Measurements from ENCODE around the gene ARX. TPM values are rescaled to one million over a fixed set of nuclear protein-coding genes. Genes with fewer than 3 reads are reported as not detected.

Gene ARX
- total RNA-seq, 1 experiment from 2014 or later = 0.24 TPM

- no peak overlapping the region for H3K27ac ChIP-seq (ENCODE audit: insufficient read length, low read depth, low read length)
- no peak overlapping the region for H4K91ac ChIP-seq (ENCODE audit: insufficient read length, low read depth, low read length)
- no peak overlapping the region for H3K14ac ChIP-seq (ENCODE audit: insufficient read depth, low read length)
- TF ChIP-seq CTCF (conservative IDR thresholded peaks at IDR 0.05) = no peak
- no peak overlapping the region for H2AK5ac ChIP-seq (ENCODE audit: insufficient read length, low read length)
- no peak overlapping the region for H2AFZ ChIP-seq (ENCODE audit: low read length)
- H3K27ac Mint-ChIP-seq = peak overlapping the region in 1 of 3 experiments; percentile 36; a peak in 3 of 7 replicates
- no peak overlapping the region for H2BK5ac ChIP-seq (ENCODE audit: insufficient read length, low read length)
- H3K27me3 Mint-ChIP-seq (ENCODE audit: low read depth) = no peaks in the 10 kb centered on the region
- no peak overlapping the region for H4K8ac ChIP-seq (replicated peaks; ENCODE audit: insufficient read length, low read depth, low read length)
- H3K4me2 ChIP-seq (ENCODE audit: insufficient read depth, insufficient read length, low read length) = no peak overlapping the region
- H3K23ac ChIP-seq (ENCODE audit: insufficient read length, low read depth, low read length) = no peak overlapping the region
- no peak overlapping the region for H3K9ac ChIP-seq (ENCODE audit: extremely low read depth, insufficient read length, low read length)
- H4K5ac ChIP-seq (ENCODE audit: insufficient read length, low read depth, low read length) = no peak overlapping the region
- H3K36me3 Mint-ChIP-seq (ENCODE audit: insufficient read depth in 1 of 3, low read depth in 3 of 3) = peaks cover 0 to 3% (median 0%) of the 10 kb centered on the region in 3 experiments; a peak in 1 of 7 replicates
- no peak overlapping the region for H3K18ac ChIP-seq (ENCODE audit: insufficient read length, low read depth, low read length)
- no peaks in the 10 kb centered on the region for H3K9me3 ChIP-seq (ENCODE audit: control insufficient read depth, low read depth, low read length)
- H3K79me1 ChIP-seq (ENCODE audit: insufficient read depth, low read depth, low read length, poor library complexity, severe bottlenecking) = no peaks in the 10 kb centered on the region
- H3K4me1 ChIP-seq (ENCODE audit: insufficient read depth, low read length) = no peaks in the 10 kb centered on the region; the same call in 1 of the 2 replicates
- no CpG with 5 or more reads among the region's 1 CpG for WGBS (ENCODE audit: extremely low coverage, insufficient read length, low lambda C conversion rate)
- H3T11ph ChIP-seq (ENCODE audit: low read length) = no peak overlapping the region
- H3K9me3 Mint-ChIP-seq = no peaks in the 10 kb centered on the region
- H3K56ac ChIP-seq (ENCODE audit: insufficient read length, low read depth, low read length) = no peak overlapping the region
- no peaks in the 10 kb centered on the region for H3K79me2 ChIP-seq (ENCODE audit: insufficient read depth, low read length)
- H3K27me3 ChIP-seq (ENCODE audit: insufficient read depth, low read length) = no peaks in the 10 kb centered on the region
- H3K4me3 Mint-ChIP-seq = no peak overlapping the region
- H2BK15ac ChIP-seq (ENCODE audit: low read depth, low read length) = no peak overlapping the region
- no peak overlapping the region for H3K4ac ChIP-seq (ENCODE audit: low read depth, low read length)
- peaks cover 31 to 39% of the 10 kb centered on the region in 2 experiments for H3K4me1 Mint-ChIP-seq
- H2BK20ac ChIP-seq (ENCODE audit: low read depth, low read length, poor library complexity, severe bottlenecking) = no peak overlapping the region
- DNase-seq = no peak
- H2BK12ac ChIP-seq (ENCODE audit: insufficient read length, low read depth, low read length) = no peak overlapping the region
- H2BK120ac ChIP-seq (ENCODE audit: low read depth, low read length, poor library complexity, severe bottlenecking) = no peak overlapping the region
- H4K20me1 ChIP-seq (ENCODE audit: control insufficient read depth, insufficient read depth, insufficient read length) = no peaks in the 10 kb centered on the region
- no peaks in the 10 kb centered on the region for H3K23me2 ChIP-seq (ENCODE audit: insufficient read length, low read depth, low read length, poor library complexity, severe bottlenecking)
Measured at GRCh38 chrX:24961809-24962208, 54.0 kb downstream of the ARX start.
